Ecto neural progenitor cell (in vitro differentiated cells): Measurements from ENCODE around the gene VTI1B.

Experiments
- DNase-seq: peaks from one replicate; pipeline ENCODE4 v3.0.0-alpha.2; 2018; ENCODE audit warnings: low spot score

The VTI1B gene

DNA sequence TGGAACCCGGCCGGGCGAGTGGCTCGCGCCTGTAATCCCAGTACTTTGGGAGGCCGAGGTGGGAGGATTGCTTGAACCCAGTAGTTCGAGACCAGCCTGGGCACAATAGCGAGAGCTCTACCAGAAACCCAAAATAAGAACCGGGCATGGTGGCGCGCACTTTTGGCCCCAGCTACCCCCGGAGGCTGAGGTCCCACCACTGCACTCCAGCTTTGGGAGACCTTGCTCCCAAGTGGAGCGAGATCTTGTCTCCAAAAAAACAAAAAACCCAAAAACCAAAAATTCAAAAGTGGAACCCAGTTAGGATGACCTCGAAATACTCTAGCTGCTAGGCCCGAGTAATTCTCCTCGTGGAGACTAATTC is 769 bp upstream of the VTI1B start:
- no peak for DNase-seq

DNA sequence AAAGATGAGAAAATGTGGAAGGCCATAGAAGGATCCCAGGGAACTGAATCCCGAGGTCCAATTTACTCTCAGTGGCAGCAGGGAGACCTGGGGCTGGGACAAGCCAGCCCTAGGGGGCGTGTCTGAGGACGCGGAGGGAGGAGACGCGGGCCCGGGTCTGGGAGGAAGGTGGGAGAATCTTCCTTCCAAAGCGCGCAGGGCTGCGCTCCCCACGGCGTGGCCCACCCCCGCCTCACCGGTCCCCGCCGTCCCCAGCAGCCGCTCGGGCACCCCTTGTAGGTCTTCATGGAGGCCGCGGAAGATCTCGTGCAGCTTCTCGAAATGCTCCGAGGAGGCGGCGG is 323 bp downstream of the VTI1B start:
- peak; percentile 84 for DNase-seq

DNA sequence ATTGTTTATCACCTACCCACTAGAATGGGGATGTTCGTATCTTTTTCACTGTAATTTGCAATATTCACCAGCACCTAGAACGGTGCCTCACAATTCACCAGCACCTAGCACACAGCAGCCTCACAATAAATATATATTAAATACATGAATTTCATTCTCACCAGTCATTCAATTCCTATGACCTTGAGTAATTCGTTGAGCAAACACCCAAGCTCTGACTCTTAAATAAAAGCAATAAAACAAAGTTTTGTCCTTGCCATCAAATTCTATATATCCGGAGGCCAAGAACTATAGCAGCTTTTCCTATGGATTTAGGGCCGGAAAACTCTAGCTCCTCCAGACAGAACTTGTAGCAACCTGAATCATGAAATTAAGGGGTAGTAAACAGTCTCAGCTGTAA is 981 bp downstream of the VTI1B start:
- DNase-seq = no peak

DNA sequence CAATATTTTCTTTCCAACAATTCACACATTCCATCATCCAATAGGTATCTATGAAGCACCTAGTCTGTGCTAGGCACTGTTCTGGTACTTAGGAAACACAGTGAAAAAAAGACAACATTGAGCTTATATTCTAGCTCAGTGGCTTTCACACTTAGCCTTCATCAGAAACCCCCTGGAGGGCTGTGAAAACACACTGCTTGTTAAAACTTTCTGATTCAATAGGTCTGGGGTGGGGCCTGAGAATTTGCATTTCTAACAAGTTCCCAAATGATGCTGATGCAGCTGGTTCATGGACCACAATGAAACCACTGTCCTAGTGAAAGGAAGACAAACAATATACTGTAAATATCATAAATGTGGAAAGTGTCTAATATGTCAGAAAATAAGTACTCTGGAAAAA is 5.9 kb downstream of the VTI1B start:
- DNase-seq = no peak

DNA sequence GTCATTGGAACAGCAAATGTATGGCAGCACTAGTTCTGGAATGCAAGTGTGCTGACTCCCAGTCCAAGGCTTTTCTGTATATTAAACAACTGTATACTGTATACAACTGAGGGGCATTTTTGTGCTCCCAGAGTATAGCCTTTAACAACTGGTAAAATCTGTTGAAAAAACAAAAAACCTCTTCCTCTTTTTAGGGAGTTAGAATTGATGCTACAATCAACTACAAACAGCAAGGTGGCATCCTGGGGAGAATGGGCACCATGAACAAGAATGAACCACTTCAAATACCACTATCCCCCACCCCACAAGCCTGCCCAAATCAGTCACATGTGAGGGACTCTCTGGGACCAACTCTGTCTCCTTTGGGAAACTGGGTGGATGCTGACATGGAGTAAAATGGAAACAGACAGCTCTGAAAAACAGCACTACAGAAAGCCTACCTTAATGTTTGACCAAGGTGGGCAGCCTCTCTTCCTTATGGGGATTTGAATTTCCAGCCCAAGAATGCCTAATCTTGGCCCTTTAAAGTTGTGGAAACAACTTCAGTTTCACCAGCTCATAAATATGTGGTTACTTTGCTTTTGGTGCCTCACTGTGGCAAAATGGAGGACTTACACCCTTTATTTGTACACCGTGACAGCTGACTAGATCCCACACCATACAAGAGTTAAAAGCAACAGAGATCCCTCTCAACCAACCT is 7.5 kb downstream of the VTI1B start:
- DNase-seq = no peak

DNA sequence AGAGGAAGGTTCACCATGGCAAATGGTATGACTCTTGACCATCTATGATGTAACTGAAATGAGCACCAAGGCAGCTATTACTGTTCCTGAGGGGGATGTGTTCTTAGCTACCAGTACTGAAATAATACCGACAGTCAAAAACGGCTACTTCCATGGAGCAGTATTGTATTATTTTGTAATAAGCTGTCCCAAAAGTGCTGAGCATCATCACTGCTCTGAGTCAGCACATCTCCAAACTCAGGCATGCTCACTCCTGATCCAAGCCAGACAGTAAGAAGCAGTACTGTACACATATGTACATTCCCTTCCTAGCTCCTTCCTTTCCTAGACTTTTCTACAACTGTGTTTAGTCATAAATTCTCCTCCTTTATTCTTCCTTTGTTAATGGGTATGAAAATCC is 8.6 kb downstream of the VTI1B start:
- DNase-seq = no peak

DNA sequence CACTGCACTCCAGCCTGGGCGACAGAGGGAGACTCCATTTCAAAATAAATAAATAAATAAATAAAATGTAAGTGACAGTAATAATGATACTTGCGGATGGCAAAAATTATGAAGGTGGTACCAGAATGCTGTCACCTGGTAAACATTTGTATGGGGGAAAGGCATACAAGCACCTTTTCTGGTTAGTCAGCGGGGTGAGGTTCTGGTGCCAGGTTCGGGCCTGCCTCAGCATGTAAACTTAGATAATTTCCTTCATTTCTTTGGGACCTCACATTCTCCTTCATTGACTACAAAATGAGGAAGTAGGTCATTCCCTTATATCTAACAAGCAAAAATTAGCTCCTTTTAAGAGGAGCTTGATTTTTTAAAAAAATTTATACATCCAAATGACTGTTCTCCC is 10.8 kb downstream of the VTI1B start:
- DNase-seq = no peak

DNA sequence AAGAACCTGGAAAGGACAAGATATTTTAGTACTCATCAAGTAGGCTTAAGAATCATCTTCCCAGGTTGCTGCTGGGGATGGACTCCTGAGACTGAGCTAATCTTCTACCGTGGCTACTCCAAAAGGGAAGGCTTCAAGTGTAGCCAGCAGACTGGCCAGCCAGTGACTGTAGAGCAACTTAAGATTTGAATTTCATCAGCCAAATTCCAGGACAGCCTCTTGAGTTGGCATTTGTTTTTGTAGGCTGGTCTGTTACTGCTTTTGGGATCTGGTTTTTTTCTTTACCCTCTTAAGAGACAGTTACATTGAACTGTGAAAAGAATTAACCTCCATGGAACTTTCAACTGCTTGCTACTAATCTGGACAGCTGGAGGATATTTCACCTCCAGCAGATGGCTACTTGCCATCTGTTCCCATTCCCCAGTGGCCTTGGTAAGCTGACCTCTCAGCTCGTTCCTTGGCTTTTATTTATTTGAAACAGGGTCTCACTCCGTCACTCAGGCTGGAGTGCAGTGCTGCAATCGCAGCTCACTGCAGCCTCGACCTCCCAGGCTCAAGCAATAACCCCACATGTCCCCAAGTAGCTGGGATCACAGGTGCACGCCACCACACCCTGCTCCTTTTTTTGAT is 20.7 kb downstream of the VTI1B start:
- no peak for DNase-seq

DNA sequence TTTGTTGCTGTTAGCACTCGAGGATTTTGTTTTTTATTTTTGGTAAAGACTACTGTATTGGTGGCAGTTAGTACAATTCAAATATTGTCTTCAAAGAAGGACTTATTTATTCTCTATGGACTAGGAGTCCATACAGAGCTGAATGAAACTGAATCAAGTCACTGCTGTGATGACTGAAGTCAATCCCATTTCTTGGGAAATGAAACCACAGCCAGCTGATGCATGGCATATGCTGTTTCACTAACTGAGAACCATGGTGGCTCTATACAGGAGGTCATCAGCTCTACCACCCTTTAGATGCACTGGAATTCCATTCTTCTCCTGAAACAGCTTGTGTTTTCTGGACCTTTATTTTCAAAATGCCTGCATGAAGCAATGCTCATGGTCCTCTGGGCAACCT is 22.2 kb downstream of the VTI1B start:
- no peak for DNase-seq

DNA sequence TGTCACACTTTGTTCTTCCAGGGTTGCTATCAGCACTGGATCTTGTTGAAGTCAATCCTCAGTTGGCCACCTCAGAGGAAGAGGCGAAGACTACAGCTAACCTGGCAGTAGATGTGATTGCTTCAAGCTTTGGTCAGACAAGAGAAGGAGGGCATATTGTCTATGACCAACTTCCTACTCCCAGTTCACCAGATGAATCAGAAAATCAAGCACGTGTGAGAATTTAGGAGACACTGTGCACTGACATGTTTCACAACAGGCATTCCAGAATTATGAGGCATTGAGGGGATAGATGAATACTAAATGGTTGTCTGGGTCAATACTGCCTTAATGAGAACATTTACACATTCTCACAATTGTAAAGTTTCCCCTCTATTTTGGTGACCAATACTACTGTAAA is 23.7 kb downstream of the VTI1B start:
- no peak for DNase-seq

DNA sequence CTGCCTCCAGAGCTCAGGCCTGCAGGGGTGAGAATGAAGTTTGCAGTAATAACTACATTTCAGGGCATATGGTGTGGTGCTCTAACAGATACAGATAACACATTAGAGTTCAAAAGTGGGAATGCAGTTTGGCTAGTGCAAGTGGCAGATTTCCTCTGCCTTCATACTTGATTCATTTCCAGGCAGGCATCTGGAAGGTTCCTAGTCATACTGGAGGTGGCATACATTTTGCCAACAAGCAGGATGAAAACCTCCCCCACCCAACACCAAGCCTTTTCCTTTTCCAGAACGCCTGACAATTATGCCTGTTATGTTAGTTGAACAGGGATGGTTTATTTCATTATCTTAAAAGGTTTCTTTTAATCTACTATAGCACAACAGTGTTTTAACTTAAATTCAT is 24.3 kb downstream of the VTI1B start:
- no peak for DNase-seq

DNA sequence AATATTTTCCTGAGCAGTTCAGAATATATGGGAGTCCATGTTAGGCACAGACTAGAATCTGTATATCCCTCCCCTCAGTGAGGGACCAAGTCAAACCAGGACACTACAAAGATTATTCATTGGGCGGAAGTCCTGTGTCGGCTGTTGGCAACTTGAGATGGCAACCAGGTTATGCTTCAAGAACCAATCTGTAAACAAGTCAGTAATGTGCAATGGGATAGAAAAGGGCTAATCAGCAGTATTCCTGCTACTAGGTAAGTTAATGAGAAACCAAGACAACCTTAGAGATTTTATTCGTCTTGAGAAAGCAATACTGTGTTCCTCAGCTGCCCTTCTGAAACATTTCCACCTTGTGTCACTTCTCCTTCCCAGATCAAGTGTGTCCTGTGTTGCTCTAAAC is 28.3 kb downstream of the VTI1B start:
- DNase-seq = no peak

DNA sequence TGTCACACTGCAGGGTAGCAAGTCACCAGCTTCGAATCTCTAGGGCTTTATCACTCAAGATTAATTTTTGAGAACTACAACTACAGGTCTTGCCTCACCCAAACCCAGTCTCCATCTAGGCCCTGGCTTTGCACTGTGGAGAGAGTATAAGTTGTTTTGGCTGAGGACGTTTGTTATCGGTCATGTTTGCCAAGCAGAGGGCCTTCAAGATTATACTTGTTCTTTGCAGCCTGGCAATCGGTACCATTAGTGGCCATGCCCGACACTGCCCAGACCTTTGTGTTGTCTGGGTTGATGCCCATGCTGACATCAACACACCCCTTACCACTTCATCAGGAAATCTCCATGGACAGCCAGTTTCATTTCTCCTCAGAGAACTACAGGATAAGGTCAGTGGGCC is 29.0 kb downstream of the VTI1B start:
- DNase-seq = no peak

DNA sequence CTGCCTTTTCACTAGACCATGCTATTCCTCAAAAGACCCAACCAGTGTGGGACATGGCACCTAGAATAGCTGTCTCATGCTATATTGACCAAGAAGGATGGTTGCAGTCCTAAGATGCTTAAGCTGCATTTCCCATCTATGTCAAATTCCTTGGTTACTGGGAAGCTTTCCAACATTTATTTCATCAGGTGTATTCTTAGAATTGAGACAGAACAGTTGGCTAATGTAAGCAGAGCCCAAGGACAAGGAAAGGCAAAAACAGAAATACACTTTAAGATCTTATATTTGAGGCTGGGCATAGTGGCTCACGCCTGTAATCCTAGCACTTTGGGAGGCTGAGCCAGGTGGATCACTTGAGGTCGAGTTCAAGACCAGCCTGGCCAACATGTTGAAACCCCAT is 30.0 kb downstream of the VTI1B start:
- DNase-seq = no peak

DNA sequence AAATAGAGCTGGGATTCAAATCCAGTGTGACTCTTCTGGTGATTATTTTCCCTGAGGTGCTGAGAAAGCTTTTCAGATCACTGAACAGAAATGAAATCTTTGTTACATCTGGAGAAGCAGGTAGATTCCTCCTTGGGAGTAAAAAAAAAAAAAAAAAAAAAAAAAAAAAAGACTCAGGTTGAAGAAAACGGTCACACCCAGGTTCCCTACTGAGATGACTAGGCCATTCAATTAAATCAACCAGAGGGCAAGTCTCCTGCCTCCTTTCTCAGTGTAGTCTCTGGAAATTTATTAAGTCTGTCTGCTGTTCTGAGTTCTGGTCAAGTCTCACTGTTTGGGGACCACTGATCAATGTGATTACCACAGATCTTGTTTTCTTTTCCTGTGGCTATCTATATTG is 30.7 kb downstream of the VTI1B start:
- no peak for DNase-seq

DNA sequence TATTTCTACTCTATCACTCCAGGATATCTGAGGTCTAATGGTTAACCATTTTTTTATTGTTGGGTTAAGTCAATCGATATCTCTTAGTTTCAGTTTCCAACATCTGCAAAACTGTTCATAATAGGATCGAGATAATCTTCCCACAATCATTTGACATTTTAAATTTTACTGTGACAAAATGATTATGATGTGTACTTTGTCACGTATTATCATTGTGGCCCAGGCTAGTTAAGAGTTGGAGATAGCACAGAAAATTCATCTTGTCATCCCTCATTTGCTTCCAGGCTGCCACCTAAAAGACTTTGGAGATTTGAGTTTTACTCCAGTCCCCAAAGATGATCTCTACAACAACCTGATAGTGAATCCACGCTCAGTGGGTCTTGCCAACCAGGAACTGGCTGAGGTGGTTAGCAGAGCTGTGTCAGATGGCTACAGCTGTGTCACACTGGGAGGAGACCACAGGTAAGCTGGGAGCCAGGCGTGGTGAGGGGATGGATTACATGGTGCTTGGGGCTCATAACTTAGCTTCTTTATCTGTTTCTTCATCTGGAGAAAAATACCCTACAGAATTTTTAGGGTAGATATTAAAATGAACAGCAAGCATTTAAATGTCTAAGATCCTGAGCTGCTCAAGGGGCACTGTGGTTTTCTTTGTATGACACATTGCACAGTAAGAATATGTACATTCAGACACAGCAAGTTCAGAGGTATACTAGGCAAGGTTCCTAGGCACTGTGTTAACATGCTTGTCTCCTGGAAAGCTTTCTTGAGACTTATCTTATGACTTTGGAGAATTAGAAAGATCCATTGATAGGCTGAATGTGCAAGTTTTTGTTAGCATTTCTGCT is 32.3 kb downstream of the VTI1B start:
- no peak for DNase-seq

DNA sequence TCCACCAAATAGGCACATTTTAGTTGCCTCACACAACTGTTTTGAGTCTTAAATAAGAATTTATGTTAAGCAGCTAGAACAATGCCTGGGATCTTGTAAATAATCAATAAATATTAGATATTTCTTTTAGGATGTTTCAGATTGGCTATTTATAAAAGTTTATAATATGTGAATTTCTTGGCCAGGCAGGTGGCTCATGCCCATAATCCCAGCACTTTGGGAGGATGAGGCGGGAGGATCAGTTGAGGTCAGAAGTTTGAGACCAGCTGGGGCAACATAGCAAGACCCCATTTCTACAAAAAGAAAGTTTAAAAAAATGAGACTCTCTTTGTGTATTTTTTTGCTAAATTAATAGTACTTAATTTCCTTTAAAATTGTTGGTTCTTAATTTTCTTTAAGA is 33.0 kb downstream of the VTI1B start:
- DNase-seq = no peak

DNA sequence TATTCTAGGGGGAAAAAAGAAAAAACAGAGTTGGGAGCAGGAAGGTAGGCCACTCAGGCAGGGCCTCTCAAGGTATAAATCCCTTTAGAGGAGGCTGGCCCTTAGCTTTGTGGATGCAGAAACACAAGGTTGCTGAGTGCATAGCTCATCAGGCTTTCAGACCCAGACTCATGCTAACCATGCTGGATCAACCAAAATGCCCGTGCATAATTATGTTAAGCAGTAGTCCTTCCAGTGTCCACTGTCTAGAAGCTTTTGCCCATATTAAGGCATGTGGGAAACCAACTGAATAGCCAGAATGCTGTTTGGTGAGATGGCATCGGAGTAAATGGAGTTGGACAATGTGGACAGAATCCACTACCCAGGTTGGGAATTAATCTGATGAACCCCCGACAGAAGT is 35.8 kb downstream of the VTI1B start:
- DNase-seq = no peak

DNA sequence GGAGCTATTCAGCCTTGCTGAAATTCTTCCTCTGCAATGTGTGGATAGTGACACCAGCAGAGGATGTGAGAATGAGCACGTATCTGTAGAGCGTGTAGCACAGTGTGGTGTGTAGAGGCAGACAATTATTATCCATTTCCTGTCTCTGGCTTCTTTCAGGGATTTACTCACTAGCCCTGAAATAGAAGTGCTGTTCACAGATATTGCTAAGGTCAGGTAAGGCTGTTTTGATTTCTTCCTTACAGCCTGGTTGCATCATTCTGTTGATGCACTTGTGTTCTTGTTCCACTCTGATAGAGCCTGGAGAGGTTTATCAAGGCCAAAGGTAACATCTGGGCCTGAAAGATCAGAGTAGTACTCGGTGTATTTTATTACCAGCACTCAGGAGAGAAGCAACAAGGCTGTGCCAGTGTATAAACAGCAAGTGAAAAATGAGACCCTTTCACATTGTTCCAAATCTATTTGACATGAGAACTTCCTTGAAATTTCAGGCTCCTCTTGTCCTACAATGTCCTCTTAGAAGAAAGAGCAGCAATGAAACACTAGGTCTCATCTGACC is 38.0 kb downstream of the VTI1B start:
- no peak for DNase-seq

DNA sequence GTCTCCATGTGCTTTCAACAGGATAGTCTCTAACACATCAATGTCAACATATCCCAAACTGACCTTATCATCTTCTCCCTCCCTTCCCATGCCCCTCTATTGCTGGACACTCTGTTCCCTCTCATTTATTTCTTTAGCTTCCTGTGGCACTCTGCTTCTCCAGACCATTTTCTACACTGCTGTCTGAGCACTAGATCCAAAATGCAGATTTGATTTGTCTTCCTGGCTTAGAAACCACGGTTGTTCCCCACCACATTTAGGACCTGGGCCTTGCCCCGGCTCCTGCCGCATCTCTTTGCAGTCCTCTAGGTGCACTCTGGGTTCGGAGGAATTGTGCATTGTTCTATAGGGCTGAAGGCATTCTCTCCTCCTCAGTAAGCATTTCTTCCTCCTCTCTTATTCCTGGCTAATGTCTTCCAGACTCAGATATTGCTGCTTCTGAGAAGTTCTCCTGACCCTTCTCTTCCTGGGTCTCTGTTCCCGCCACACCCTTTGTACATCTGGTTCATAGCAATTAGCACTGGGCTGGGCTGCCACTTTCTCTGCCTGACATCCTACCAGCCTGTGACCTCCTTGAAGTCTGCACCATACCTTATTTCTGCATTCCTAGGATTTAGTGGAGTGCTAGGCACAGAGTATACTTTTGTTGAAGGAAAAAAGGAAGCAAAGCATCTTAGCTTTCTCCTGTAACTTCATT is 40.8 kb downstream of the VTI1B start:
- DNase-seq = no peak

DNA sequence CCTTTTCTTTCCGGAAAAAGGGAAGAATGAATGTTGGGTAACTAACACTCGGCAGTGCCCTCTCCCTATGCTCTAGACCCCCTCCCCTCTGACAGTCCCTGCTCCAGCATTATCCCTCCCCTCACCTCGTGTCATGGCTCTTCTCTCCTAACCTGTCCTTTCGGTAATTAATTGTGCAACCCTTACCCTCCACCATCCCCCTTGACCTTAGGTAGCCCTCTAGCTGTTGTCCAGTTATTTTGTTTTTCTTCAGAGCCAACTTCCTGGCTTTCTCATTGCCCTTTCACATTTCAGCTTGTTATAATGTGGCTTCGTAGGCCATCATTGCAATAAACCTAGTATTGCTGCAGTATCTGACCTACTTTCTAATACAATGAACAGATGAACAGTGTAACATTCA is 43.5 kb downstream of the VTI1B start:
- no peak for DNase-seq

DNA sequence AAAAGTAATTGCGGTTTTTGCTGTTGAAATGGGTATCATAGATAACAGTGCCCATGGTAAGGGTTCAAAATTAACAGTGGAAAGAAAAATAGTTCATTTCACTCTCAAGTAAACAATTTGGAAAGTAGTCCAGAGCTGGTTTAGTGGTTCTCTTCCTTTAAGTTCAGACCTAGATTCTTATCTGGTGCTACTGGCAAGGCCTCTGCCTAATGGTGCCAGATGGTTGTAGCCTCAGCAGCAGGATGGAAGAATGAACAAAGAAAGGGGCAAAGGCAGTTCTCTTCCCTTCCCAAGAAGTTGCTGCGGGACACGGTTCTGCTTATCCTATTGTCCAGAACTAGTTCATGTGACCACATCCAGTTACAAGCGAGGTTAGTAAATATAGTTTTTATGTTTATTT is 44.2 kb downstream of the VTI1B start:
- no peak for DNase-seq

DNA sequence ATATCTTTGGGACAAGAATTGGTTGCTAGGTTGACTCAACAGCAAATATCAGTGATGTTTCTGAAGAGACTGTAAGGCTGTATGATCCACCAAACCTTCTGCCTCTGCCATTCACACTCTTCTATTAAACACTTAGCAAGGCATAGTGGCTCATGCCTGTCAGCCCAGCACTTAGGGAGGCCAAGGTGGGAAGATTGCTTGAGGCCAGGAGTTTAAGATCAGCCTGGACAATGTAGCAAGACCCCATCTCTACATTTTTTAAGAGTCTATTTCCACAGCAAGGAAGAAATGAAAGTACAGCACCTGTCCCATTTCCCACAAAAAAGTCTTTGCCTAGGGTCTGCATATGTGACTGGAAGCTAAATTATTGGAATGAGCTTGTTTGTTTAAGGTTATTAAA is 46.9 kb downstream of the VTI1B start:
- no peak for DNase-seq
